GM12874 (cell line): ENCODE results near the gene FHAD1.

Source experiments
- TF ChIP-seq, protein P1 (sequence below): IDR thresholded peaks from 2 replicates; pipeline ENCODE4 v1.5.1; 2011; ENCODE audit warnings: low read depth, mild to moderate bottlenecking, control low read depth, low read length, moderate library complexity; ENCODE audit not compliant: insufficient read depth

The FHAD1 gene

DNA sequence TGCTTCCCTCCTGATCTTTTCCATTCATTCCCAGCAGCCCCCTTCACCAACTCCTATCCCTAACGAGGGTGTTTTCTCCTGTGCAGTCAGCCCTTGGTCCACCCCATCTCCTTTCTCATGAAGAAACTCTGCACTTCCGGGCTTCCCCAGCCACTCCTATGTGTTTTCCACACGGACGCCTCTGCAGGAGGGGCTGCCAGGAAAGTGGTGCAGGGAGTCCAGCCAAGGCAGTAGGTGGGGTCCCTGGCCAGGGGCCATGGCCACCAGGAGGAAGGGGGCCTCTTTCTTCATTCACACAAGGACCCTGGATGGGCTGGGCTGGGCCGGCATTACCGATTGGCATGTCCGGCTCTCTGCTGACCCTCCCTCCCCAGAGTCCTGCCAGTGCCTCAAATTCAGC, 89.8 kb downstream of the FHAD1 start:
- TF ChIP-seq, protein P1, sequence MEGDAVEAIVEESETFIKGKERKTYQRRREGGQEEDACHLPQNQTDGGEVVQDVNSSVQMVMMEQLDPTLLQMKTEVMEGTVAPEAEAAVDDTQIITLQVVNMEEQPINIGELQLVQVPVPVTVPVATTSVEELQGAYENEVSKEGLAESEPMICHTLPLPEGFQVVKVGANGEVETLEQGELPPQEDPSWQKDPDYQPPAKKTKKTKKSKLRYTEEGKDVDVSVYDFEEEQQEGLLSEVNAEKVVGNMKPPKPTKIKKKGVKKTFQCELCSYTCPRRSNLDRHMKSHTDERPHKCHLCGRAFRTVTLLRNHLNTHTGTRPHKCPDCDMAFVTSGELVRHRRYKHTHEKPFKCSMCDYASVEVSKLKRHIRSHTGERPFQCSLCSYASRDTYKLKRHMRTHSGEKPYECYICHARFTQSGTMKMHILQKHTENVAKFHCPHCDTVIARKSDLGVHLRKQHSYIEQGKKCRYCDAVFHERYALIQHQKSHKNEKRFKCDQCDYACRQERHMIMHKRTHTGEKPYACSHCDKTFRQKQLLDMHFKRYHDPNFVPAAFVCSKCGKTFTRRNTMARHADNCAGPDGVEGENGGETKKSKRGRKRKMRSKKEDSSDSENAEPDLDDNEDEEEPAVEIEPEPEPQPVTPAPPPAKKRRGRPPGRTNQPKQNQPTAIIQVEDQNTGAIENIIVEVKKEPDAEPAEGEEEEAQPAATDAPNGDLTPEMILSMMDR, result no peak

DNA sequence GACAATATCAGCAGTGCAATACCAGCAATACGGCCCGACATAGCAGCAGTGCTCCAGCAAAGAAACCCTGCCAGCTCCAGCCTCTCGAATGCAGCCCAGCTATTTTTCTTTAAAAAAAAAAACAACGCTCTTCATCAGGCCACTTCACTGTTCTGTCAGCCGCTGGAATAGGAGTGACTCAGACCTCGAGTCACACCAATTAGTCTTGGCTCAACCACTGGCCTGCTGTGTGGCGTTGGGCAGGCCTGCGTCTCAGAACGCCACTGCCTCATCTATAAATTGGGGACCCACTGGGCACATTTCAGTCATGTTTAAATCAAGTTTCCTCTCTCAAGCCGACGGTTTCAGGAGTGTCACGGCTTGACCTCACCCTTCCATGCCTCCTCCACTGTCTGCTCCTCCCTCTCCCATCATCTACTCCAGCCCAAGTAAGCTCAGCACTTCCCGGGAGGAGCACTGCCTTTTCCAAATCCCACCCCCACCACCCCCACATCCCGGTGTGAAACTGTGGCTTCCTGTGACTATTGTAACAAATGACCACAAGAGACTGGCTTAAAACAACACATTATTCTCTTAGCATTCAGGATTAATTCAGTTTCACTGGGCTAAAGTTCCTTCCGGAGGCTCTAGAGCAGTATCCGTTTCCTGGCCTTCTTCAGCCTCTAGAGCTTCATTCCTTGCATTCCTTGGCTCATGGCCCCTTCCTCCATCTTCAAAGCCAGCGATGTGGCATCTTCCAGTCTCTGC, 90.8 kb downstream of the FHAD1 start:
- TF ChIP-seq, protein P1, result no peak

DNA sequence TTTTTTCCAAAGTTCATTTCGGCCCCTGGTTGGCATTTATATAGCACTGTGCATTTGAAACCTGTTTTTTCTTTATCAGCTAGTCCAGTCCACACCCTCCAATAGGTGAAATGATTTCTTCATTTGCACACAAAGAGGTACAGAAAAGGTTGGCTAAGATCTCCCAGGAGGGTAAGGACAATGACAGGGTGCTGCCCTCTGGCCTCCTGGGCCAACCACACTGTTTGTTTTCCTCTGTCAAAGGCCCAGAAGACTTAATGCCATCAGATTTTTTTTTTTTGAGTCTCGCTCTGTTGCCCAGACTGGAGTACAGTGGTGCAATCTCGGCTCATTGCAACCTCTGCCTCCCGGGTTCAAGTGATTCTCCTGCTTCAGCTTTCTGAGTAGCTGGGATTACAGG, 92.5 kb downstream of the FHAD1 start:
- TF ChIP-seq, protein P1, result no peak

DNA sequence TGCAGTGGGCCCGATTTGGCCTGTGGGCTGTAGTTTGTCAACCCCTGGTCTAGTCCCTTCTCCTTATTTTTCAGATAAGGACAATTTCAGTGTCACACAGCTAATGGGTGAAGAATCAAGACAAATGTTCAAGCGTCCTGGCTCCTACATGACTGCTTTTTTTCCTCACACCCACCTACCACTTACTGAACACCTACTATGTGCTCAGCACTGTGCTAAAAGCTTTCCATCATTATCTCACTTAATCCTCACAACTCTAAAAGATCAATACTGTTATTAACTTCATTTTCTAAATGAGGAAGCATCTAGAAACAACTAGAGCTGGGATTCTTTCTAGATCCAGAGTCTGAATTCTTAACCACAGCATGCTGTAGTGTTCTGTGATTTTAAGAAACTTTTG, 94.2 kb downstream of the FHAD1 start:
- TF ChIP-seq, protein P1, result no peak

DNA sequence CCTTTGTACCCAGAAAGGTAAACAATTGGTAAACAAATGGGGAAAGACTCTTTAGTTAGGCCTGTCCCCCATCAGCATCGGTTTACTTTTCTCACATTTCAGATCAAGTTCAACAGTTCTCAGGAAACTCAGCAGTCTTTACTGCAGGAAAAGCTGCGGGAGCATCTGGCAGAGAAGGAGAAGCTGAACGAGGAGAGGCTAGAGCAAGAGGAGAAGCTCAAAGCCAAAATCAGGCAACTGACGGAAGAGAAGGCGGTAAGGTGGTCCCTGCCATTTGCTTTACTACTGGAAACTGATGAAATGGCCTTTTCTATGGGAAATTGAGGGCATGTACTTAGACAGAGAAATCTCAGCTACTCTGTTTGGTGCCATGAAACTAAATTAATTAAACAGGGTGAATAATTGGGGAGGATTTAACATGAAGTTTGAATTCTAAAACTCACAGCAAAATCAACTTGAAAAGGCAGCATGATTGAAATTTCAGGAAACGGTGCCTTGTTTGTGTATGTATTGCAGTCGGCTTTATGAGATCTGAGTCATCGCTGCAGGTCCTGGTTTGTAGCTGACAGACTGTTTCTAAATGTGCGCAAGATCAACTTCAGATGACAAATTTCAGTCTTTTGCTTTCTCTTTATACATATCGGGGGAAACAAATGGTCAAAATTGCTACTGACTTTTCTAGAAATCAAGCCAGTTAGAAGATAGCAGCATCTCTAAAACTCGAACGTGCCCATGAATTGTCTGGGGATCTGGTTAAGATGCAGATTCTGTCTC, 94.8 kb downstream of the FHAD1 start:
- TF ChIP-seq, protein P1, result no peak

DNA sequence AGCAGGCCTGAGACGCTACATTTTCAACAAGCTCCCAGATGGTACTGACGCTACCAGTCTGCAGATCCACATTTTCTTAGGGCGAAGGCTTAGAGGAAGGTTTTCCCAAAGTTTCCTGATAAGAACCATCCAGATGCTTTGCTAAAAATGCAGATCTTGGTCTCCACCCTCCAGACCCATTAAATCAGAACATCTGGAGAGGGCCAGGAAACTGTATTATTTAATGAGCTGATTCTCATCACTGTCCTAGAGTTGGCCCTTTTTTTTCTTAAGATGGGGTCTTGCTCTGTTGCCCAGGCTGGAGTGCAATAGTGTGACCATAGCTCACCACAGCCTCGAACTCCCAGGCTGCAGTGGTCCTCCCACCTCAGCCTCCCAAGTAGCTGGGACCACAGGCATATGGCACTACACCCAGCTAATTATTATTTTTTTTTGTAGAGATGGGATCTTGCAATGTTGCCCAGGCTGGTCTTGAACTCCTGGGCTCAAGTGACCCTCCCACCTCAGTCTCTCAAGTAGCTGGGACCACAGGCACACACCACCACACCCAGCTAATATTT, 95.5 kb downstream of the FHAD1 start:
- TF ChIP-seq, protein P1, result no peak

DNA sequence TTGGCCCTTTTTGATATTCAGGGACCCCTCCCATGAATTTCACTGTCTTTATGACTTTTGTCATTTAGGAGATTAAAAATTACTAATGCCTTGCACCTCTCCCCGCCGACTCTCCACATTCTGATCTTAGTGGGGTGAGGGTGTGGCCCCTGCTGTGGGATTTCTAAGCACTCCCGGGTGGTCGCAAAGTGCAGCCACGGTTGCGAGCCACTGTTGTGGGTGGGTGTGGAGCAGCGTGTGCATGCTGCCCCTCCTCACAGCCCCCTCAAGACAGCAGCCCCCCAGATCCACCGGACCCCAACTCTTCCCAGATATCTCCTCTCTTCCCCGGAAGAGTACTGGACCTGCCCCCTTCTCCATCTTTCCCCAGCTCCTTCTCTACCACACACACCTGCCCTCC, 96.1 kb downstream of the FHAD1 start:
- TF ChIP-seq, protein P1, result no peak
